PC-9 (cell line): ENCODE results near the gene EMP2.

Experiments
- EZH2 ChIP-seq: fragments of 200-600 bp; sonication (generic); IDR thresholded peaks from 2 replicates; pipeline ENCODE4 v1.8.0; 2017; ENCODE audit warnings: antibody characterized with exemption, low read depth
- TF ChIP-seq, protein P1 (sequence below): fragments of 200-600 bp; sonication (generic); conservative IDR thresholded peaks from 2 replicates; pipeline ENCODE4 v1.6.1; 2017; ENCODE audit warnings: mixed run types, antibody characterized with exemption, mild to moderate bottlenecking, moderate library complexity

DNA sequence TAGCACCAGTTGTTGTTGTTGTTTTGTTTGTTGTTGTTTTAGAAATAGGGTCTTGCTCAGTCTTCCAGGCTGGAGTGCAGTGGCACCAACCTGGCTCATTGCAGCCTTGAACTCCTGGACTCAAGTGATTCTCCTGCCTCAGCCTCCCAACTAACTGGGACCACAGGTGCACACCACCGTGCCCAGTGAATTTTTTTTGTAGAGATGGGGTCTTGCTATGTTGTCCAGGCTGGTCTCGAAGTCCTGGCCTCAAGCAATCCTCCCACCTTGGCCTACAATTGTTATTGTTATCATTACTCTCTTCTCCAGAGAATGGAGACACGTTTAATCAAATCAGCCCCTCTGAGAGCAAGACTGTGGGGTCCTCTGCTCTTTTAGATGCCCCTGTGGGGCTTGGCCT lies 42.7 kb upstream of the EMP2 start:
- TF ChIP-seq, protein P1, sequence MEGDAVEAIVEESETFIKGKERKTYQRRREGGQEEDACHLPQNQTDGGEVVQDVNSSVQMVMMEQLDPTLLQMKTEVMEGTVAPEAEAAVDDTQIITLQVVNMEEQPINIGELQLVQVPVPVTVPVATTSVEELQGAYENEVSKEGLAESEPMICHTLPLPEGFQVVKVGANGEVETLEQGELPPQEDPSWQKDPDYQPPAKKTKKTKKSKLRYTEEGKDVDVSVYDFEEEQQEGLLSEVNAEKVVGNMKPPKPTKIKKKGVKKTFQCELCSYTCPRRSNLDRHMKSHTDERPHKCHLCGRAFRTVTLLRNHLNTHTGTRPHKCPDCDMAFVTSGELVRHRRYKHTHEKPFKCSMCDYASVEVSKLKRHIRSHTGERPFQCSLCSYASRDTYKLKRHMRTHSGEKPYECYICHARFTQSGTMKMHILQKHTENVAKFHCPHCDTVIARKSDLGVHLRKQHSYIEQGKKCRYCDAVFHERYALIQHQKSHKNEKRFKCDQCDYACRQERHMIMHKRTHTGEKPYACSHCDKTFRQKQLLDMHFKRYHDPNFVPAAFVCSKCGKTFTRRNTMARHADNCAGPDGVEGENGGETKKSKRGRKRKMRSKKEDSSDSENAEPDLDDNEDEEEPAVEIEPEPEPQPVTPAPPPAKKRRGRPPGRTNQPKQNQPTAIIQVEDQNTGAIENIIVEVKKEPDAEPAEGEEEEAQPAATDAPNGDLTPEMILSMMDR: no peak
- TF ChIP-seq EZH2: no peak
